A673 (cell line): Measurements from ENCODE around the gene P2RY2. TPM values are rescaled to one million over a fixed set of nuclear protein-coding genes. Genes with fewer than 3 reads are reported as not detected.

Experiments
- BruUV-seq: library from RNA; stranded (reverse); fragments of 400-500 nt; replicated peaks from 2 replicates; lab custom pipeline; 2021; lab: Mats Ljungman, UMichigan
- CTCF ChIA-PET: fragments of 300-600 bp; sonication (Branson Sonifier 250); formaldehyde crosslinking; loops from one replicate; lab custom pipeline; 2022; ENCODE audit warnings: antibody characterized with exemption; lab: Charles Lee
- POLR2A ChIA-PET: fragments of 300-600 bp; sonication (Branson Sonifier 250); formaldehyde crosslinking; loops from one replicate; lab custom pipeline; 2022; ENCODE audit warnings: antibody characterized with exemption; ENCODE audit not compliant: low non-redundant PET; lab: Charles Lee
- DNase-seq: peaks from one replicate; pipeline ENCODE4 v3.0.0-alpha.2; 2015; ENCODE audit warnings: low spot score
- H3K27ac ChIP-seq: fragments of 200-600 bp; sonication (generic); 2 replicates; pipeline ENCODE4 v1.5.1; 2016; ENCODE audit warnings: mixed run types, low read depth, mild to moderate bottlenecking, mixed read lengths, antibody characterized with exemption, low read length; ENCODE audit not compliant: poor library complexity, severe bottlenecking
- H3K27me3 ChIP-seq: fragments of 200-600 bp; sonication (generic); replicated peaks from 2 replicates; pipeline ENCODE4 v1.6.1; 2017; ENCODE audit warnings: mixed run types, low read depth, mild to moderate bottlenecking, mixed read lengths, antibody characterized with exemption, low read length; ENCODE audit not compliant: insufficient read depth, poor library complexity
- H3K36me3 ChIP-seq: fragments of 200-600 bp; sonication (generic); 2 replicates; pipeline ENCODE4 v1.6.1; 2016; ENCODE audit warnings: mixed run types, mild to moderate bottlenecking, mixed read lengths, antibody characterized with exemption, low read length; ENCODE audit not compliant: insufficient read depth, poor library complexity, severe bottlenecking
- H3K4me1 ChIP-seq: fragments of 200-600 bp; sonication (generic); 2 replicates; pipeline ENCODE4 v1.6.1; 2017; ENCODE audit warnings: mixed run types, mild to moderate bottlenecking, mixed read lengths, antibody characterized with exemption, low read length; ENCODE audit not compliant: insufficient read depth, poor library complexity, severe bottlenecking
- H3K4me3 ChIP-seq: fragments of 200-600 bp; sonication (generic); 2 replicates; pipeline ENCODE4 v1.5.1; 2016; ENCODE audit warnings: low read depth, mixed run types, mild to moderate bottlenecking, mixed read lengths, low read length; ENCODE audit not compliant: poor library complexity, severe bottlenecking
- H3K9me3 ChIP-seq: fragments of 200-600 bp; sonication (generic); 2 replicates; pipeline ENCODE4 v1.6.1; 2016; ENCODE audit warnings: mixed run types, low read depth, mild to moderate bottlenecking, mixed read lengths, antibody characterized with exemption, low read length; ENCODE audit not compliant: poor library complexity, severe bottlenecking
- EZH2 ChIP-seq: fragments of 200-600 bp; sonication (generic); IDR thresholded peaks from 2 replicates; pipeline ENCODE4 v1.6.1; 2017; ENCODE audit warnings: borderline replicate concordance, low read depth, mild to moderate bottlenecking, mixed read lengths, antibody characterized with exemption, low read length; ENCODE audit not compliant: poor library complexity, severe bottlenecking
- intact Hi-C: fragments of 100-400 bp; cut with micrococcal nuclease; formaldehyde crosslinking; loops from one replicate; pipeline ENCODE4 v1.10.0; 2022; ENCODE audit not compliant: unreplicated experiment
- total RNA-seq: library from RNA; stranded (reverse); gene quantifications from 2 replicates; pipeline ENCODE4 v1.2.3, GENCODE V29; 2021
- TF ChIP-seq, protein P1 (sequence below): fragments of 300-800, 200-600 bp; sonication (generic); conservative IDR thresholded peaks from 2 replicates; pipeline ENCODE4 v1.5.1; 2017; ENCODE audit warnings: low read depth, mild to moderate bottlenecking, antibody characterized with exemption, low read length, moderate library complexity, mixed read lengths

Gene P2RY2
- total RNA-seq, 1 experiment from 2014 or later = not detected

DNA sequence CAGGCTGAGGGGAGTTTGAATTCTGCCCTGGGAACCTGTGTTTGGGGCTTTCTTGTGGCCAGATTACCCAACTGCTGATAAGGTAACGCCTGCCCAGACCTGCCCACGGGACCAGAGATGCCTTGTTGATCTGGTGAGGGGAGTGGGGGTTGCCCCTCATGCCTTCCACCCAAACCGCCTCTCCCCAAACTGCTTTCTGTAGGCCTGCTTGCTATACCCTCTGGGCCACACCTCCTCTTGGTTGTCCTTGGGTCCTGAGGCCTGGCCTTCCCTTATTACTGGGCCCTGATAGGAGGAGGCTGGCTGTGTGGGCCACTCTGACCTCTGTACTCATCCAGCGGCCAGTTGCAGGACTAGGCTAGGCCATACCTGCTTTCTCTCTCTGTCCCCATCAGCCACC is 3.4 kb downstream of the P2RY2 start:
- DNase-seq = no peak
- no TSS peak for BruUV-seq
- POLR2A ChIA-PET = no interaction called here
- peaks cover 7% of the 10 kb centered on the region for H3K4me1 ChIP-seq
- CTCF ChIA-PET = no interaction called here
- H3K9me3 ChIP-seq = no peaks in the 10 kb centered on the region
- no peaks in the 10 kb centered on the region for H3K36me3 ChIP-seq
- H3K4me3 ChIP-seq = no peak overlapping the region
- no peak for TF ChIP-seq EZH2
- TF ChIP-seq, protein P1, sequence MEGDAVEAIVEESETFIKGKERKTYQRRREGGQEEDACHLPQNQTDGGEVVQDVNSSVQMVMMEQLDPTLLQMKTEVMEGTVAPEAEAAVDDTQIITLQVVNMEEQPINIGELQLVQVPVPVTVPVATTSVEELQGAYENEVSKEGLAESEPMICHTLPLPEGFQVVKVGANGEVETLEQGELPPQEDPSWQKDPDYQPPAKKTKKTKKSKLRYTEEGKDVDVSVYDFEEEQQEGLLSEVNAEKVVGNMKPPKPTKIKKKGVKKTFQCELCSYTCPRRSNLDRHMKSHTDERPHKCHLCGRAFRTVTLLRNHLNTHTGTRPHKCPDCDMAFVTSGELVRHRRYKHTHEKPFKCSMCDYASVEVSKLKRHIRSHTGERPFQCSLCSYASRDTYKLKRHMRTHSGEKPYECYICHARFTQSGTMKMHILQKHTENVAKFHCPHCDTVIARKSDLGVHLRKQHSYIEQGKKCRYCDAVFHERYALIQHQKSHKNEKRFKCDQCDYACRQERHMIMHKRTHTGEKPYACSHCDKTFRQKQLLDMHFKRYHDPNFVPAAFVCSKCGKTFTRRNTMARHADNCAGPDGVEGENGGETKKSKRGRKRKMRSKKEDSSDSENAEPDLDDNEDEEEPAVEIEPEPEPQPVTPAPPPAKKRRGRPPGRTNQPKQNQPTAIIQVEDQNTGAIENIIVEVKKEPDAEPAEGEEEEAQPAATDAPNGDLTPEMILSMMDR = no peak
- H3K27me3 ChIP-seq = peaks cover 3% of the 10 kb centered on the region
- intact Hi-C loops = no loop called here
- no peak overlapping the region for H3K27ac ChIP-seq

DNA sequence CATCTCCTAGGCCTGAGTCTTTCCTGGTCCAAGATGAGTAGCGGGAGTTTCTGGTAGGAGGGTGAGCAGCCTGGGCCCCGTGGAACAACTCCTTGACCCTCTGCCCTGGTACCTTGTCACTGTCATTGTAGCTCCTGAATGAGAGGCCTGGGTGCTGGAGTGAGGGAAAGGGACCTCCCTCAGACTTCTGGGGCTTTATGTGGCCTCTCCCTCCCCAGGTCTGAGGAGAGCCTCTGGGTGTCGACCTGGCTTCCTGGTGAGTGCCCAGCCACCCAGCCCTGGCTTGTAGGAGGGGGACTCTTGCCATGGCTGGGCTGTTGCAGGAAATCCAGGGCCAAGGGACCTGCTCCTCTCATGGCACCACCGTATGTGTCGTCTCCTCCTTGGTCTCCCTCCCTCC is 3.9 kb downstream of the P2RY2 start:
- peaks cover 7% of the 10 kb centered on the region for H3K4me1 ChIP-seq
- ChIA-PET CTCF (no interaction called here), POLR2A (no interaction called here)
- intact Hi-C loops = no loop called here
- no peak overlapping the region for H3K27ac ChIP-seq
- no peaks in the 10 kb centered on the region for H3K36me3 ChIP-seq
- H3K9me3 ChIP-seq = no peaks in the 10 kb centered on the region
- H3K27me3 ChIP-seq = peaks cover 3% of the 10 kb centered on the region
- no TSS peak for BruUV-seq
- DNase-seq = no peak
- no peak overlapping the region for H3K4me3 ChIP-seq
- TF ChIP-seq, protein P1 = no peak
- TF ChIP-seq EZH2 = no peak

DNA sequence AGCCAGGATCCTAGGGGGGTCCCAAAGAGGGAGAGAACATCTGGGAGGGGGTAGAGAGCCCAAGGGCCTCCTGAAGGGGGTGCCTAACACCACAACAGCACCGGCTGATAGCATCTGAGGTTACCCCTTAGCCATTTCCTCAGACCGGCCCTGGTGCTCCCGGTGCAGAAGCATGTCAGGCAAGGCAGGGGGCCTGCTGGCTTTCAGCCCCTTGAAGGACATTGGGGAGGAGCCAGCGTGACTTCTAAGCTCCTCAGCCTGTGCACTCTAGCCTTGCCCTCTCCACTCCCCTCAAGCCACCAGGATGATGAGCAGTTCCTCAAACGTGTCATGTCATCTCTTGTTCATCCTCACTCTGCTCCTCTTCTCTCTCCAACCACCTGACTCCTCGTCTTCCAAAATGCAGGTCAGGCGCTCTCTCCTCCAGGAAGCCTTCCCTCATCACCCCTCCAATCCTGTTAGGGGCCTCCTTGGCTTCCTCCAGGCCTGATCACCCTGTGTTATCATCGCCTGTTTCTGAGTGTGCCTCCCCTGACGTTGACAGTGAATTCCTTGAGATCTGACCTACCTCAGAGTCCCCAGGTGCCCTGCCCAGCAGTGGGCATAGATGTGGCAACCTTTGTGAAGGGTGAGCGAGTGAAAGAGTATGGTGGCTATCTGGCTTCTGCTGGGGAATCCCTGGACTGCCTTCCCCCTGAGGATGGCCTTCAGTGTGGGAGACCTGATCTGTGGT is 6.1 kb downstream of the P2RY2 start:
- ChIA-PET CTCF (no interaction called here), POLR2A (no interaction called here)
- Histone ChIP-seq H3K9me3 (no peaks in the 10 kb centered on the region), H3K27me3 (peaks cover 3% of the 10 kb centered on the region), H3K4me1 (no peaks in the 10 kb centered on the region), H3K4me3 (no peak overlapping the region), H3K36me3 (no peaks in the 10 kb centered on the region), H3K27ac (no peak overlapping the region)
- TF ChIP-seq EZH2 = no peak
- TF ChIP-seq, protein P1 = no peak
- DNase-seq = no peak
- no TSS peak for BruUV-seq
- intact Hi-C loops = no loop called here
